GM19025 (cell line): Measurements from ENCODE around the gene RIPK1.
"Not testable (repeated sequence)": the region's sequence is repeated elsewhere in the genome, so short reads cannot be mapped to it uniquely, and the experiment has no call there.

Experiments
- ATAC-seq: cut with Tn5 transposase; IDR thresholded peaks from one replicate; pipeline ENCODE4 v1.9.1; 2021; ENCODE audit warnings: mild to moderate bottlenecking, low read depth, moderate library complexity; ENCODE audit not compliant: unreplicated experiment

RIPK1 gene

GRCh38 chr6:3045369-3045768, 22.9 kb upstream of the RIPK1 start:
- ATAC-seq = no peak

DNA sequence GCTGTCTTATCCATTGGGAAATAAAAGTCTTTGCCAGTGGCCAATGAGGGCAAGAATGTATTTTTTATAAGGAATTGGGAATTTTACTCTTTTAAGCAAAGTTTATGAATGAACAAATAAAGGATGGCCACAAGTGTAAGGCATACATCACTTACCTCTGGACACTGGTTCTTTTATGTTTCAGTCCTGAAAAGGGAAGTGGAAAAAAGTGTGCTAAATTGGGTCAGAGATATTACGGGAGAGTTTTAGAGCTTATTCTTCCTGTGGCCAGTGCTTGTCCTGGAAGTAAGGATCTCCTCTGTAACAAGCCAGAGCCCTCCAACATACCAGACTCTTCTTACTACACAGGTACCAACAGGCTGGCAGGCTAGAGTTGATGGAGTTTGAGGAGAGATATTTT, 22.5 kb upstream of the RIPK1 start:
- no peak for ATAC-seq

DNA sequence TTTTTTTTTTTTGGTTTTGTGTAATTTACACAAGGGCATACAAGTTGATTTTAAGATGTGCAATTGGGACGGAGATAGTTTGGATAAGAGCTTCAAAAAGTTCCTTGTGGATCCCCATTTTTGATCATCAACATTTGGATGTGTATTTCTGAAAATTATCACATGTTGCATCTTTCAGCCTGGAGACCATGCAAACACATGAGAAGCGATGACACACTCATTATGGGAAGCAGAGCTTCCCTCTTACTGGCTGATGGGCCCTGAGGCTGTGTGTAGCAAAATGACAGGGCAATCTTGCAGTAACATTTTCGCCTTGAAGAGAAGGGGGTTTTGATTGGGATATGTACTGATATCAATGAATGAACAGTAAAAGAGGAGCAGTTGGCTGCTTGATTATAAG, 22.0 kb upstream of the RIPK1 start:
- no peak for ATAC-seq

GRCh38 chr6:3048009-3048408, 20.3 kb upstream of the RIPK1 start:
- not testable (repeated sequence) for ATAC-seq

- no peak for ATAC-seq
These were observed 15.6 kb upstream of the RIPK1 start for GRCh38 chr6:3052481-3053230.

DNA sequence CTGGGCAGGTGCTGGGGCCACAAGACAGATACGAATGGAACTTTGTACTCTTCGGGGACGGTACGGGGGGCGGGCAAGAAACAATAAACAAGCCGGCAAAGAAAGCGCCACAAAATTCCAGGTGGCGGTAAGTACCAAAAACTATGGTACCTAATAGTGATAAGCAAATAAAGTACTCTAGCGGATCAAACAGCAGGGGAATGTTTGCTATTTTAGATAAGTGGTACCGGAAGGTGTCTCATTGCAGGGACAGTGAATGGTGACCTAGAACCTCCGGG, 15.1 kb upstream of the RIPK1 start:
- ATAC-seq = no peak

DNA sequence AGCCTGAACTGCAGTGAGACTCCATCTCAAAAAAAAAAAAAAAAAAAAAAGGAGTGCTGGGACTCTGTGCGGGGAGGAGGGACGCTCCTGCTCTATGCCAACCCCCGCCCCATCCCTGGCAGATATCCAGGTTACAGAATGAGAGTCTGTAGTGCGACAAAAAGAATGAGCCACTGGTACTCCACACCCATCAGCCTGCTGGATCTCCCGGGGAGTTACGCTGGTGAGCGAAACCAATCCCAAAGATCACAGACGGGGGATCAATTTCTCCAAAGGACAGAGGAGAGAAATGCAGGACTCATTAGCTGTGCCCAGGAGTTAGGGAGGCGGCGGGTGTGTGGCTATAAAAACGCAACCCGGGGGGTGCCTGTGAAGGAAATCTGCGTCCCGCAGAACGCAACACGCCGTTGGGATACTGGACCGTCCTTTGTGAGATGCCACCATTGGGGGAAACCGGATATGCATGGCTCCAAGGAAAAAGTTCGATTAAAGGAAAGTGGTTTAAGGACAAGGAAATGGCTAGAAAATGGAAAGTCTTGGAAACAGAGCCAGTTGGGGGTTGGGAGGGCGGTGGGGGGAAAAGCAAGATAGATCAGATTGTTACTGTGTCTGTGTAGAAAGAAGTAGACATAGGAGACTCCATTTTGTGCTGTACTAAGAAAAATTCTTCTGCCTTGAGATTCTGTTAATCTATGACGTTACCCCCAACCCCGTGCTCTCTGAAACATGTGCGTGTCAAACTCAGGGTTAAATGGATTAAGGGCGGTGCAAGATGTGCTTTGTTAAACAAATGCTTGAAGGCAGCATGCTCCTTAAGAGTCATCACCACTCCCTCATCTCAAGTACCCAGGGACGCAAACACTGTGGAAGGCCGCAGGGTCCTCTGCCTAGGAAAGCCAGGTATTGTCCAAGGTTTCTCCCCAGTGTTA, 13.8 kb upstream of the RIPK1 start:
- ATAC-seq = not testable (repeated sequence)

GRCh38 chr6:3055158-3055499, 13.2 kb upstream of the RIPK1 start:
- not testable (repeated sequence) for ATAC-seq

DNA sequence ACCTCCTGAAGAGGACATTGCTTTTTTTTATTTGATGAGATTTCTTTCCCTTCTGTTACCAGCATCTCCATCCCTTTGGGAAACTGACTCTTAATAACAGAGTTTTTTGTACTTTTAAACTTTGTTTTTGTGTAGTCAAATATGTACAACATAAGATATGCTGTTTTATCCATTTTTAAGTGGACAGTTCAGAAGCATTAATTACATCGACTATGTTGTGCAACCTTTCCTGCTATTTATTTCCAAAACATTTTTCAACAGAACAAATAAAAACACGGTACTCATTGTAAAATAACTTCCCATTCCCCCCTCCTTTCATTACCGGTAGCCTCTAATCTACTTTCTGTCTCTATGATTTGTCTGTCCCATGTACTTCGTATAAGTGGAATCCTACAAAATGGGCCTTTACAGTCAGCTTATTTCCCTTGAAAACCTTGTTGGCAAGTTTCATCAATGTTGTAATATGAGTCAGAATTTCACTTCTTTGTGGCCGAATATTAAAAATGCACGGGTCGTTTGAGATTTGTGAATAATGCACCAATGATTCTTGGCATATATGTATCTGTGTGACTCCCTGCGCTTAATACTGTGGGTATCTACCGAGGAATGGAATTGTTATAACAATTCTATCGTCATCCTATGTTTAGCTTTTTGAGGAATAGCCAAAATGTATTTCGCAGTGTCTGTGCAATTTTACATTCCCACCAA, 11.1 kb upstream of the RIPK1 start:
- ATAC-seq = no peak

GRCh38 chr6:3058957-3059356, 9.3 kb upstream of the RIPK1 start:
- no peak for ATAC-seq

DNA sequence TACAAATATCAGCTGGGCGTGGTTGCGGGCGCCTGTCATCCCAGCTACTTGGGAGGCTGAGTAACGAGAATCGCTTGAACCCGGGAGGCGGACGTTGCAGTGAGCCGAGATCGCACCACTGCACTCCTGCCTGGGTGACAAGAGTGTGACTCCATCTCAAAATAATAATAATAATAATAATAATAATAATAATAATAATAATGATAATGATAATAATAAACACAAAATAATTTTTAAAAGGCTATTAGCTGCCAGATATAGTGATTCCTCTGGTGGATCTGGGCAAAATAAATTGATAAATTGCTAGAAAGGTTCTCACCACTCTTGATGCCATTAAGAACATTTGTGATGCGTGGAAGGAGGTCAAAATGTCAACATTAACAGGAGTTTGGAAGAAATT, 8.2 kb upstream of the RIPK1 start:
- ATAC-seq = not testable (repeated sequence)

DNA sequence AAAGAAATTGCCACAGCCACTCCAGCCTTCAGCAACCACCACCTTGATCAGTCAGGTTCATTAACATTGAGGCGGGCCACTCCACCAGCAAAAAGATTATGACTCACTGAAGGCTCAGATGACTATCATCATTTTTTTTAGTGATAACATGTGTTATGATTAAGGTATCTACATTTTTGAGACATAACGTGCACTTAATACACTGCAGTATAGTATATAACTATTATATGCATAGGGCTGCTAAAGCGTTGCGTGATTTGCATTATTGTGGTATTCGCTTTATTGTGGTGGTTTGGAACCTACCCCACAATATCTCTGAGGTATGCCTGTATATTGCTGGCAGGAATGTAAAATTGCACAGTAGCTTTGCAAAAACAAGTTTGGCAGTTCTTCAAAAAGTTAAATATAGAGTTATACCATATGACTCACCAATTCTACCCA, 6.8 kb upstream of the RIPK1 start:
- no peak for ATAC-seq

- ATAC-seq = not testable (repeated sequence)
These were observed 5.0 kb upstream of the RIPK1 start for GRCh38 chr6:3063340-3063732.

DNA sequence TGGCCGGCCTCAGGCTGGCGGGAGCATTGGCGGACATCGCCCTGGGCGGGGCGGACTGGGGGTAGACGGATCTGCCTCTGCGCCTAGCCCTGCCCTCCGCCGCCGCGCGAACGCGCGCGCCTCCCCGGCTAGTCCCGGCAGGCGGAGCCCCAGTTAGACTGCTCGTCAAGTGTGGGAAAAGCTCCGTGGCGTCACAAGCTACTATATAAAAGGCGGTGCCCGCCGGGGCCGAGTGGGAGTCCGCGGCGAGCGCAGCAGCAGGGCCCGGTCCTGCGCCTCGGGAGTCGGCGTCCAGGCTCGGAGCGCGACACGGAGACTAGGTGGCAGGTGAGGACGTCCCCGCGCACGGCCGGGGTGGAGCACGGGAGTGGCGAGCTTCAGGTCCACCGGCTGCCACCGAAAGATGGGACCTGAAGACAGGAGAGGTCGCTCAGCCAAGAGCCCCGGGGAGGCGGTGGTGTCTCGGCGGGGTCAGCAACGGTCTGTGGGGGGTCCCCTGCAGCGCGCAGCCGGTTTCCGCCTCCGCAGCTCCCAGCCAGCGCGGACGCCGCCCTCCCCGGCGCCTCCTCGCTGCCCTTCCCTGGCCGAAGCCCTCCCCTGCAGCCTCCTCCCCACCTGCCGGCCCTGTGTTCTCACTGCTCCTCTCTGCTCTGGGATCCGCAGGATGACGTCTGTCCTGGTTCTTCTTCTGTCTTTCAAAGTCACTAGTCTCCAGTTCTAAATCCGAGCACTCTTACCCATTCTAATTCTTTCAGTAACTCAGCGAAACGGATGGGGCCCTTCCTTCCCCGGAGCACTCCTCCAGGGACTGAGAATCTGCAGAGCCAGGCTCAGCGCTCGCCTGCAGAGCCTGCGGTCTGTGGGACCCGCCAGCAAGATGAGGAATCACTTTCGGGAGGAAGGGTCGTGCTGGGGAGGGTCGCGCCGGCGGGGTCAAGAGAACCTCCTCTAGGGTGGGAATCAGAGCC, 4.3 kb upstream of the RIPK1 start:
- ATAC-seq = peak; percentile 62

GRCh38 chr6:3071568-3071967, 3.3 kb downstream of the RIPK1 start:
- no peak for ATAC-seq

DNA sequence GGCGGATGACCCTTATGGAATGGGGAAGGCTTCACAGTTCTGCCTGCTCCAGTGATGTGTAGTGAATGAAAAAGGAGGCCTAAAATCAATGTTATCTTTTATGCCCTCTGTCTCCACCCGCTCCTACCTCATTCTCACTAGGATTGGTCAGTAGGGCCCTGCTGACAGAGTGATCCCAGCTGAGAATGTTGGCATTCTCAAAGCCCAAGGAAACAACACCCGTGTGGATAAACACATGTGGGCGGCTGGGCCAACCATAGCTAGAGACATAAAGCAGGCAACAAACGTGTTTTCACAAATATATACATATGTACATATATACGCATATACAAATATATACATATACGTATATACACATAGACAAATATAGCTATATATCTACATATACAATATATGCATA, 4.5 kb downstream of the RIPK1 start:
- ATAC-seq = no peak

DNA sequence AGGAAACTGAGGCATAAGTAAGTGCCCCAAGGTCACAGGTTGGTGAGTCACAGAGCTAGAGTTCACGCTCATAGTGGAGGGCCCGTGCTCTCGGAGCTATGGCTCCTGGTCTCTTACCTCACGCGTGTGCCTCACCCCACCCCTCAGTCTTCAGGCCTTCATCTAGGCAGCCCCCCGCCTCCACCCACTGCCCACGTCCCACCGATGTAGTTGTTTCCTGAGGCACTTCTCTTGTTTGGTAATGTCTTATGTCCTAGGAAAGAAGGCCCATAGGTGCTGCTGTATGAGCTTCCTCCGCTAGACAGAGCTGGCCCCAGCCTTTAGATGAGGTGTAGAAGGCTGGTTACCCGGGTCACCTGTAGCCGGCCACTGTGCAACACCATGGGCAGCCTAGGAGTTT, 5.1 kb downstream of the RIPK1 start:
- ATAC-seq = no peak

DNA sequence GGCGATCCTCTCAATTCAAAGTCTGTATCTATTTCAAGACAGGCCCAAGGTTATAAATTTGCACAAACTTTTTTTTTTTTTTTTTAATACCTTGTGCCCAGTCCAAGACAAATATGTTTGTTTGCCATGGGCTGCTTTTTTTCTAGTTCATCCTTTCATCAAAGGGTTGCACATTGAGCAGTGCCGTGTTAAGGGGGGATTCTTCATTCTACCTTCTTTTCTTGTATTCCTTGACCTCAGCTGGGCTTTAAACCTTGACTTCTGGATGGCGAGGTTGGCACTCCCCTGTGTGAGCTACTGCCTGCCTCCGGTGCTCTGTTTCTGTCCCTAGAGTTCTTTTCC, 7.4 kb downstream of the RIPK1 start:
- no peak for ATAC-seq

GRCh38 chr6:3076320-3076719, 8.0 kb downstream of the RIPK1 start:
- ATAC-seq = no peak

- no peak for ATAC-seq
These were observed 9.1 kb downstream of the RIPK1 start for GRCh38 chr6:3077430-3077829.
